ENCODE measurements around the gene CYP4A11. TPM values are rescaled to one million over a fixed set of nuclear protein-coding genes. Genes with fewer than 3 reads are reported as not detected.

The CYP4A11 gene
- polyA plus RNA-seq, 1 of the 3 experiments (the other 2 are of a cell fraction): not detected

DNA sequence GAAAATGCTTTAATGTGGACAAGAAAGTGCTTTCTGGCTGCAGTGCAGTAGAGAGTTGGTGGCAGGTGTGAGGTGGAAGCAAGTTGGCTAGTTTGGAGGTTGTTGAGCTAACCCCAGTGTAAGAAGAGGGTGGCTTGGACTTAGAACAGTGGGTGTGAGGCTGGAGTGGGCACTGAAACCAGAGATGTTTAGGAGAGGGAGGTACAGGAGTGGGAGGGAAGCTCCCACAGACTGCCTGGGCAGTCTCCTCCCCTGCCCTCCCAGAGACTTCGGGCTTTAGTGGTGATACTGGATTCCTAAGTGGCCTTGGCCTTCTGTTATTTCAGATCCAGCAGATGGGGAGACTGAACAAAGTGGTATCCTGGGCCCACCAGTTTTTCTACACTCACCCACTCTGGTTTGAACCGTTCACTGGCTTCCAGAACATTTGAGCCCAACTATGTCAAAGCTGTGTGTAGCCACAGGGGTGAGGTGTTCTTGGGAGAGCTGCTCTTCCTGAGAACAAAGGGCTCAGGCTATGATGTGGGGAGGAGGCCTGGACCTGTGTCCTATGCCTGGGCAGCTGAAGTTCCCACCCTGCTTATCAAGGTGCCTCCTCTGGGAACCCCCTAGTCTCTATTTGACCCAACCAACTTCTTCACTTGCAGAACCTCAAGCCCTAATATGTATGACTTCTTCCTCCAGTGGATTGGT, 19.9 kb upstream of the CYP4A11 start:
- no peak overlapping the region for H3K9ac ChIP-seq
- 0% methylated on average over 2 of the region's 2 CpGs for WGBS (ENCODE audit: low lambda C conversion rate)

More for the DNA sequence above, 19.9 kb upstream of the CYP4A11 start:
- Histone ChIP-seq H3K36me3 (replicated peaks in 1 of 2; ENCODE audit: control insufficient read depth in 1 of 2, insufficient read depth in 2 of 2, low read length in 1 of 2) (no peaks in the 10 kb centered on the region), H3K4me3 (ENCODE audit: low read depth in 2 of 2, low read length in 1 of 2) (no peak overlapping the region), H4K20me1 (ENCODE audit: insufficient read depth) (no peaks in the 10 kb centered on the region), H2AFZ (ENCODE audit: low read depth) (no peak overlapping the region), H3K27me3 (ENCODE audit: insufficient read depth) (no peaks in the 10 kb centered on the region), H3K27ac (ENCODE audit: low read depth in 2 of 2, low read length in 1 of 2) (no peak overlapping the region), H3K9me3 (no peaks in the 10 kb centered on the region), H3K4me1 (ENCODE audit: control insufficient read depth in 1 of 2, insufficient read depth in 2 of 2, low read depth in 1 of 2, low read length in 1 of 2) (no peaks in the 10 kb centered on the region), H3K9me2 (no peaks in the 10 kb centered on the region), H3K79me2 (ENCODE audit: insufficient read depth) (no peaks in the 10 kb centered on the region), H3F3A (replicated peaks; ENCODE audit: insufficient read depth) (no peaks in the 10 kb centered on the region), H3K4me2 (no peak overlapping the region)
- no peak for TF ChIP-seq EZH2phosphoT487 (IDR thresholded peaks at IDR 0.05; ENCODE audit: borderline replicate concordance, low read depth)
- TF ChIP-seq GABPA (IDR thresholded peaks at IDR 0.05; ENCODE audit: low read depth): no peak
- no peak for TF ChIP-seq TEAD4 (IDR thresholded peaks at IDR 0.05; ENCODE audit: borderline replicate concordance, insufficient read depth)
- TF ChIP-seq MEF2A (IDR thresholded peaks at IDR 0.05; ENCODE audit: borderline replicate concordance, low read depth): no peak
- TF ChIP-seq, protein P1, sequence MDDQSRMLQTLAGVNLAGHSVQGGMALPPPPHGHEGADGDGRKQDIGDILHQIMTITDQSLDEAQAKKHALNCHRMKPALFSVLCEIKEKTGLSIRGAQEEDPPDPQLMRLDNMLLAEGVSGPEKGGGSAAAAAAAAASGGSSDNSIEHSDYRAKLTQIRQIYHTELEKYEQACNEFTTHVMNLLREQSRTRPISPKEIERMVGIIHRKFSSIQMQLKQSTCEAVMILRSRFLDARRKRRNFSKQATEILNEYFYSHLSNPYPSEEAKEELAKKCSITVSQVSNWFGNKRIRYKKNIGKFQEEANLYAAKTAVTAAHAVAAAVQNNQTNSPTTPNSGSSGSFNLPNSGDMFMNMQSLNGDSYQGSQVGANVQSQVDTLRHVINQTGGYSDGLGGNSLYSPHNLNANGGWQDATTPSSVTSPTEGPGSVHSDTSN (IDR thresholded peaks at IDR 0.05): no peak
- no peak for TF ChIP-seq FOXM1 (IDR thresholded peaks at IDR 0.05; ENCODE audit: low read depth)
- TF ChIP-seq EP300 (IDR thresholded peaks at IDR 0.05; ENCODE audit: borderline replicate concordance in 1 of 2, low read depth in 1 of 2, low read length in 1 of 2): no peak
- TF ChIP-seq, protein P2, sequence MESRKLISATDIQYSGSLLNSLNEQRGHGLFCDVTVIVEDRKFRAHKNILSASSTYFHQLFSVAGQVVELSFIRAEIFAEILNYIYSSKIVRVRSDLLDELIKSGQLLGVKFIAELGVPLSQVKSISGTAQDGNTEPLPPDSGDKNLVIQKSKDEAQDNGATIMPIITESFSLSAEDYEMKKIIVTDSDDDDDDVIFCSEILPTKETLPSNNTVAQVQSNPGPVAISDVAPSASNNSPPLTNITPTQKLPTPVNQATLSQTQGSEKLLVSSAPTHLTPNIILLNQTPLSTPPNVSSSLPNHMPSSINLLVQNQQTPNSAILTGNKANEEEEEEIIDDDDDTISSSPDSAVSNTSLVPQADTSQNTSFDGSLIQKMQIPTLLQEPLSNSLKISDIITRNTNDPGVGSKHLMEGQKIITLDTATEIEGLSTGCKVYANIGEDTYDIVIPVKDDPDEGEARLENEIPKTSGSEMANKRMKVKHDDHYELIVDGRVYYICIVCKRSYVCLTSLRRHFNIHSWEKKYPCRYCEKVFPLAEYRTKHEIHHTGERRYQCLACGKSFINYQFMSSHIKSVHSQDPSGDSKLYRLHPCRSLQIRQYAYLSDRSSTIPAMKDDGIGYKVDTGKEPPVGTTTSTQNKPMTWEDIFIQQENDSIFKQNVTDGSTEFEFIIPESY (IDR thresholded peaks at IDR 0.05; ENCODE audit: borderline replicate concordance, low read depth): no peak
- TF ChIP-seq POLR2AphosphoS5 (IDR thresholded peaks at IDR 0.05; ENCODE audit: low read depth, low read length): no peak
- no peak for TF ChIP-seq SMC3 (IDR thresholded peaks at IDR 0.05; ENCODE audit: low read depth, low read length)
- TF ChIP-seq MXI1 (IDR thresholded peaks at IDR 0.05; ENCODE audit: low read depth, low read length): no peak
- TF ChIP-seq GATA2 (CRISPR knock-in tag; IDR thresholded peaks at IDR 0.05): no peak
- TF ChIP-seq YY1 (IDR thresholded peaks at IDR 0.05; ENCODE audit: low read depth): no peak
- no peak for TF ChIP-seq RCOR1 (IDR thresholded peaks at IDR 0.05; ENCODE audit: low read length)
- no peak for TF ChIP-seq ELF1 (IDR thresholded peaks at IDR 0.05)
- TF ChIP-seq, protein P3, sequence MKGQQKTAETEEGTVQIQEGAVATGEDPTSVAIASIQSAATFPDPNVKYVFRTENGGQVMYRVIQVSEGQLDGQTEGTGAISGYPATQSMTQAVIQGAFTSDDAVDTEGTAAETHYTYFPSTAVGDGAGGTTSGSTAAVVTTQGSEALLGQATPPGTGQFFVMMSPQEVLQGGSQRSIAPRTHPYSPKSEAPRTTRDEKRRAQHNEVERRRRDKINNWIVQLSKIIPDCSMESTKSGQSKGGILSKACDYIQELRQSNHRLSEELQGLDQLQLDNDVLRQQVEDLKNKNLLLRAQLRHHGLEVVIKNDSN (IDR thresholded peaks at IDR 0.05; ENCODE audit: borderline replicate concordance, low read depth): no peak
- TF ChIP-seq RXRA (IDR thresholded peaks at IDR 0.05; ENCODE audit: borderline replicate concordance, low read depth): no peak
- TF ChIP-seq, protein P4, sequence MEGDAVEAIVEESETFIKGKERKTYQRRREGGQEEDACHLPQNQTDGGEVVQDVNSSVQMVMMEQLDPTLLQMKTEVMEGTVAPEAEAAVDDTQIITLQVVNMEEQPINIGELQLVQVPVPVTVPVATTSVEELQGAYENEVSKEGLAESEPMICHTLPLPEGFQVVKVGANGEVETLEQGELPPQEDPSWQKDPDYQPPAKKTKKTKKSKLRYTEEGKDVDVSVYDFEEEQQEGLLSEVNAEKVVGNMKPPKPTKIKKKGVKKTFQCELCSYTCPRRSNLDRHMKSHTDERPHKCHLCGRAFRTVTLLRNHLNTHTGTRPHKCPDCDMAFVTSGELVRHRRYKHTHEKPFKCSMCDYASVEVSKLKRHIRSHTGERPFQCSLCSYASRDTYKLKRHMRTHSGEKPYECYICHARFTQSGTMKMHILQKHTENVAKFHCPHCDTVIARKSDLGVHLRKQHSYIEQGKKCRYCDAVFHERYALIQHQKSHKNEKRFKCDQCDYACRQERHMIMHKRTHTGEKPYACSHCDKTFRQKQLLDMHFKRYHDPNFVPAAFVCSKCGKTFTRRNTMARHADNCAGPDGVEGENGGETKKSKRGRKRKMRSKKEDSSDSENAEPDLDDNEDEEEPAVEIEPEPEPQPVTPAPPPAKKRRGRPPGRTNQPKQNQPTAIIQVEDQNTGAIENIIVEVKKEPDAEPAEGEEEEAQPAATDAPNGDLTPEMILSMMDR (IDR thresholded peaks at IDR 0.05): no peak
- TF ChIP-seq NRF1 (IDR thresholded peaks at IDR 0.05; ENCODE audit: low read depth, low read length): no peak
- TF ChIP-seq TCF12 (IDR thresholded peaks at IDR 0.05): no peak
- no peak for DNase-seq
- CTCF ChIA-PET: no interaction called here
- POLR2A ChIA-PET: no interaction called here
